Osteoblast (primary cell): ENCODE measurements around the gene NANS. TPM values are rescaled to one million over a fixed set of nuclear protein-coding genes. Genes with fewer than 3 reads are reported as not detected.

ENCODE experiments used
- DNase-seq: peaks from one replicate; pipeline ENCODE4 v3.0.0; 2011; ENCODE audit warnings: low spot score, mixed read lengths; ENCODE audit not compliant: insufficient read length; ENCODE audit errors: missing footprints
- H2AFZ ChIP-seq: 2 replicates; pipeline ENCODE4 v1.6.0; 2011; ENCODE audit warnings: mild to moderate bottlenecking, low read length
- H3K27ac ChIP-seq: 2 replicates; pipeline ENCODE4 v1.5.1; 2011; ENCODE audit warnings: mild to moderate bottlenecking, low read depth, low read length, moderate library complexity
- H3K27me3 ChIP-seq: 2 replicates; pipeline ENCODE4 v1.6.0; 2012; ENCODE audit warnings: mild to moderate bottlenecking, control low read depth, inconsistent platforms, low read length, moderate library complexity; ENCODE audit not compliant: insufficient read depth
- H3K36me3 ChIP-seq: 2 replicates; pipeline ENCODE4 v1.5.1; 2011; ENCODE audit warnings: mild to moderate bottlenecking, low read length, control low read depth, moderate library complexity; ENCODE audit not compliant: insufficient read depth
- H3K4me1 ChIP-seq: 2 replicates; pipeline ENCODE4 v1.5.1; 2011; ENCODE audit warnings: mild to moderate bottlenecking, low read length, control low read depth, moderate library complexity; ENCODE audit not compliant: insufficient read depth
- H3K4me2 ChIP-seq: 2 replicates; pipeline ENCODE4 v1.6.0; 2011; ENCODE audit warnings: mild to moderate bottlenecking, low read length; ENCODE audit not compliant: insufficient read depth
- H3K4me3 ChIP-seq: fragments of 200-600 bp; sonication (generic); 3 replicates; pipeline ENCODE4 v1.5.1; 2012; ENCODE audit warnings: mild to moderate bottlenecking, low read length, inconsistent platforms; ENCODE audit not compliant: insufficient read depth
- H3K79me2 ChIP-seq: 2 replicates; pipeline ENCODE4 v1.6.0; 2012; ENCODE audit warnings: mild to moderate bottlenecking, low read length, control low read depth, inconsistent platforms; ENCODE audit not compliant: insufficient read depth
- H3K9me3 ChIP-seq: 2 replicates; pipeline ENCODE4 v1.5.1; 2011; ENCODE audit warnings: low read depth, low read length, control low read depth
- H4K20me1 ChIP-seq: 2 replicates; pipeline ENCODE4 v1.6.0; 2012; ENCODE audit warnings: mild to moderate bottlenecking, low read length, control low read depth; ENCODE audit not compliant: insufficient read depth
- CTCF ChIP-seq: IDR thresholded peaks from 2 replicates; pipeline ENCODE4 v1.5.1; 2011; ENCODE audit warnings: mild to moderate bottlenecking, low read depth, low read length, moderate library complexity; ENCODE audit errors: extremely low read depth
- total RNA-seq: library from RNA; depleted of rRNA; stranded (reverse); fragments of >200 nt; gene quantifications from 2 replicates; pipeline ENCODE4 v1.2.3, GENCODE V29; 2012

Gene NANS
- total RNA-seq, 1 donor: 56.1 TPM

- H3K27ac ChIP-seq: no peak overlapping the region
- H3K36me3 ChIP-seq: no peaks in the 10 kb centered on the region
- H3K4me3 ChIP-seq: no peak overlapping the region
- H3K4me2 ChIP-seq: no peak overlapping the region
- no peaks in the 10 kb centered on the region for H4K20me1 ChIP-seq
- H2AFZ ChIP-seq: no peak overlapping the region
- H3K27me3 ChIP-seq: no peaks in the 10 kb centered on the region
- no peaks in the 10 kb centered on the region for H3K9me3 ChIP-seq
- DNase-seq: no peak
- H3K4me1 ChIP-seq: no peaks in the 10 kb centered on the region
- no peaks in the 10 kb centered on the region for H3K79me2 ChIP-seq
- no peak for TF ChIP-seq CTCF
Measured at GRCh38 chr9:98104445-98104881, 47.9 kb downstream of the NANS start.

GRCh38 chr9:98105006-98105405, 48.5 kb downstream of the NANS start:
- Histone ChIP-seq H3K27me3 (no peaks in the 10 kb centered on the region), H3K4me1 (no peaks in the 10 kb centered on the region), H3K36me3 (no peaks in the 10 kb centered on the region), H4K20me1 (no peaks in the 10 kb centered on the region), H3K4me2 (no peak overlapping the region), H3K9me3 (no peaks in the 10 kb centered on the region), H2AFZ (no peak overlapping the region), H3K4me3 (no peak overlapping the region), H3K79me2 (no peaks in the 10 kb centered on the region), H3K27ac (no peak overlapping the region)
- DNase-seq: no peak
- no peak for TF ChIP-seq CTCF

- no peak overlapping the region for H3K27ac ChIP-seq
- H3K4me2 ChIP-seq: no peak overlapping the region
- peak overlapping the region; percentile 76 for H2AFZ ChIP-seq
- no peaks in the 10 kb centered on the region for H4K20me1 ChIP-seq
- no peaks in the 10 kb centered on the region for H3K9me3 ChIP-seq
- no peaks in the 10 kb centered on the region for H3K4me1 ChIP-seq
- no peaks in the 10 kb centered on the region for H3K36me3 ChIP-seq
- no peaks in the 10 kb centered on the region for H3K27me3 ChIP-seq
- H3K4me3 ChIP-seq: no peak overlapping the region
- TF ChIP-seq CTCF: no peak
- no peak for DNase-seq
- H3K79me2 ChIP-seq: no peaks in the 10 kb centered on the region
Measured at GRCh38 chr9:98107926-98108325, 51.4 kb downstream of the NANS start.

GRCh38 chr9:98108531-98109031, 52.0 kb downstream of the NANS start:
- H3K4me1 ChIP-seq: no peaks in the 10 kb centered on the region
- no peaks in the 10 kb centered on the region for H3K27me3 ChIP-seq
- H4K20me1 ChIP-seq: no peaks in the 10 kb centered on the region
- H3K27ac ChIP-seq: no peak overlapping the region
- no peaks in the 10 kb centered on the region for H3K9me3 ChIP-seq
- DNase-seq: no peak
- H2AFZ ChIP-seq: peak overlapping the region; percentile 76
- TF ChIP-seq CTCF: no peak
- no peak overlapping the region for H3K4me3 ChIP-seq
- H3K4me2 ChIP-seq: no peak overlapping the region
- H3K36me3 ChIP-seq: no peaks in the 10 kb centered on the region
- no peaks in the 10 kb centered on the region for H3K79me2 ChIP-seq
